ENCODE measurements around the gene ARHGAP32. TPM values are rescaled to one million over a fixed set of nuclear protein-coding genes. Genes with fewer than 3 reads are reported as not detected.

ARHGAP32 gene
- total RNA-seq, 4 donors from 2014 or later, result 9.8 to 18.8 (median 16.2) TPM

DNA sequence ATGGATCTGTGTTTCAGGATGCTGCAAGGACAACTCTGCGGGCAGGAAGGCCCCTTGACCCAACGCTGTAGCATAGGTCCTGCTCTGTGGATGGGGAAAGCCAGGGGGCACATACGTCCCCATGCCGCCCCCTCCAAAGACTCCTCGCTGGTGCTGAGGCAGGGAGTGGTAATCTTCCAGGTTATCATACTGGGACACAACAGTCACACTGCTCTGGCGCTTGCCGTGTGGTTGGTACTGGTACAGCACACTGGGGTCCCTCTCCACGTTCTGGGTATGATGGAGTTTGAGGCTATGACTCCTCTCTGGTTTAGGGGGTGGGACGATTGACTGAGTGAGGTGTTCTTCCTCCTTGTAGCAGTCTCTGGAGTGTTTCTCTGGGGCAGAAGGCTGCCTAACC lies 223.2 kb downstream of the ARHGAP32 start:
- no peaks in the 10 kb centered on the region for H3K27me3 ChIP-seq
- H3K36me3 ChIP-seq, result peaks cover 0 to 60% of the 10 kb centered on the region in 2 donors
- H3K4me3 ChIP-seq, result no peak overlapping the region
- no peaks in the 10 kb centered on the region for H3K4me1 ChIP-seq
- ATAC-seq, result no peak
- no peak overlapping the region for H3K27ac ChIP-seq
- 88% methylated on average over 5 of the region's 9 CpGs; no CpG with 5 or more reads in 1 of the 2 donors for WGBS, 2 donors (ENCODE audit: low coverage in 1 of 2)
- no peaks in the 10 kb centered on the region for H3K9me3 ChIP-seq
- no peak for TF ChIP-seq EP300 (IDR thresholded peaks at IDR 0.05)
- no peak for TF ChIP-seq POLR2AphosphoS5 (IDR thresholded peaks at IDR 0.05)
- no peak for TF ChIP-seq POLR2A (IDR thresholded peaks at IDR 0.05)
- TF ChIP-seq, protein P1, sequence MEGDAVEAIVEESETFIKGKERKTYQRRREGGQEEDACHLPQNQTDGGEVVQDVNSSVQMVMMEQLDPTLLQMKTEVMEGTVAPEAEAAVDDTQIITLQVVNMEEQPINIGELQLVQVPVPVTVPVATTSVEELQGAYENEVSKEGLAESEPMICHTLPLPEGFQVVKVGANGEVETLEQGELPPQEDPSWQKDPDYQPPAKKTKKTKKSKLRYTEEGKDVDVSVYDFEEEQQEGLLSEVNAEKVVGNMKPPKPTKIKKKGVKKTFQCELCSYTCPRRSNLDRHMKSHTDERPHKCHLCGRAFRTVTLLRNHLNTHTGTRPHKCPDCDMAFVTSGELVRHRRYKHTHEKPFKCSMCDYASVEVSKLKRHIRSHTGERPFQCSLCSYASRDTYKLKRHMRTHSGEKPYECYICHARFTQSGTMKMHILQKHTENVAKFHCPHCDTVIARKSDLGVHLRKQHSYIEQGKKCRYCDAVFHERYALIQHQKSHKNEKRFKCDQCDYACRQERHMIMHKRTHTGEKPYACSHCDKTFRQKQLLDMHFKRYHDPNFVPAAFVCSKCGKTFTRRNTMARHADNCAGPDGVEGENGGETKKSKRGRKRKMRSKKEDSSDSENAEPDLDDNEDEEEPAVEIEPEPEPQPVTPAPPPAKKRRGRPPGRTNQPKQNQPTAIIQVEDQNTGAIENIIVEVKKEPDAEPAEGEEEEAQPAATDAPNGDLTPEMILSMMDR (IDR thresholded peaks at IDR 0.05), result no peak

DNA sequence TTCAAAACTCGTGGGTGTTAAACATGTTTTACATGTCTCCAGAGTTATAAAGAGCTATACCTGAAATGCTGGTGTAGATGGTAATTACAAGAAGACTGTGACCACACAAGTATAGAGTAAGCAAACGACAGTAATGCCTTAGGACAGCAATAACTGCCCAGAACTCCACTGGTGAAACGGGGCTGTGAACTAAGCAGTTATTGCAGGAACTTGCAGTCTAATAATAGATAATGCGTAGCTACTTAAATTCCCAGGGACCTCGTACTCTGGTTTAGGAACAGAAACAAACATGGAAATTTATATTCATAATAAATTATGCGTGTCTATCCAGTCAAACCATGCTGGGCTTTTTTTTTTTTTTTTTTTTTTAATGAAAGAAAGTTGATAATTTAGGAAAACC lies 224.5 kb downstream of the ARHGAP32 start:
- Histone ChIP-seq H3K4me3 (no peak overlapping the region), H3K9me3 (no peaks in the 10 kb centered on the region), H3K27me3 (no peaks in the 10 kb centered on the region), H3K27ac (no peak overlapping the region), H3K36me3 (peaks cover 0 to 46% of the 10 kb centered on the region in 2 donors), H3K4me1 (no peaks in the 10 kb centered on the region)
- ATAC-seq, result no peak
- TF ChIP-seq POLR2A (IDR thresholded peaks at IDR 0.05) (no peak), POLR2AphosphoS5 (IDR thresholded peaks at IDR 0.05) (no peak), EP300 (IDR thresholded peaks at IDR 0.05) (no peak)
- TF ChIP-seq, protein P1 (IDR thresholded peaks at IDR 0.05), result no peak
- WGBS, 2 donors (ENCODE audit: low coverage in 1 of 2), result 73 to 79% methylated on average over 6 of the region's 6 CpGs

GRCh38 chr11:128965485-128965884 lies 226.6 kb downstream of the ARHGAP32 start:
- TF ChIP-seq POLR2AphosphoS5 (IDR thresholded peaks at IDR 0.05) (no peak), POLR2A (IDR thresholded peaks at IDR 0.05) (no peak), EP300 (IDR thresholded peaks at IDR 0.05) (no peak)
- TF ChIP-seq, protein P1 (IDR thresholded peaks at IDR 0.05), result no peak
- Histone ChIP-seq H3K4me3 (no peak overlapping the region), H3K4me1 (no peaks in the 10 kb centered on the region), H3K9me3 (no peaks in the 10 kb centered on the region), H3K27ac (no peak overlapping the region), H3K36me3 (peaks cover 0 to 25% of the 10 kb centered on the region in 2 donors), H3K27me3 (no peaks in the 10 kb centered on the region)
- 48 to 57% methylated on average over 4 of the region's 4 CpGs for WGBS, 2 donors (ENCODE audit: low coverage in 1 of 2)
- no peak for ATAC-seq

DNA sequence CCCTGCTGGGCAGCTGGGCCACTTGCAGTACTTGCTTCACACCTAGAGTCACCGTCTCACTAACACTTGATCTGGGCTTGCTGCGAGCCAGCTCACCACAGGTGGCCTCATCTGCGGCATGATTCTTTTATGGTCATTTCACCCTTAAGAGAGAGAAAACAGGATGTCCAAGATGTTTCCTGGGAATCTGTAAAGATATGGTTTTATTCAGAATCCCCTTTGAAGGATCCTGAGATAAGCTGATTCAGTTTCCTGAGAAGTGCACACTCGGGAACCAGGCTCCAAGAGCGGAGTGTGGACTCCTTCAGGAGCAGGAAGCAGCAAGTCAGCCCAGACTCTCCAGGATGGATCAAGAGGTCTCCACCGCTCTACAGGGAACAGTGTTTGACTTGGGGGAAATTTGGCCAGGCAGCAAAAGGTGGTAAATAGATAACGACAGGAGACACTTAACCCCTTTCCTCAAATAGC lies 227.6 kb downstream of the ARHGAP32 start:
- Histone ChIP-seq H3K4me3 (no peak overlapping the region), H3K36me3 (peaks cover 0 to 15% of the 10 kb centered on the region in 2 donors), H3K27ac (no peak overlapping the region), H3K4me1 (no peaks in the 10 kb centered on the region), H3K27me3 (no peaks in the 10 kb centered on the region), H3K9me3 (no peaks in the 10 kb centered on the region)
- 83 to 87% methylated on average over 3 of the region's 7 CpGs for WGBS, 2 donors (ENCODE audit: low coverage in 1 of 2)
- ATAC-seq, result no peak
- TF ChIP-seq POLR2A (IDR thresholded peaks at IDR 0.05), result no peak
- no peak for TF ChIP-seq EP300 (IDR thresholded peaks at IDR 0.05)
- no peak for TF ChIP-seq POLR2AphosphoS5 (IDR thresholded peaks at IDR 0.05)
- TF ChIP-seq, protein P1 (IDR thresholded peaks at IDR 0.05), result no peak

DNA sequence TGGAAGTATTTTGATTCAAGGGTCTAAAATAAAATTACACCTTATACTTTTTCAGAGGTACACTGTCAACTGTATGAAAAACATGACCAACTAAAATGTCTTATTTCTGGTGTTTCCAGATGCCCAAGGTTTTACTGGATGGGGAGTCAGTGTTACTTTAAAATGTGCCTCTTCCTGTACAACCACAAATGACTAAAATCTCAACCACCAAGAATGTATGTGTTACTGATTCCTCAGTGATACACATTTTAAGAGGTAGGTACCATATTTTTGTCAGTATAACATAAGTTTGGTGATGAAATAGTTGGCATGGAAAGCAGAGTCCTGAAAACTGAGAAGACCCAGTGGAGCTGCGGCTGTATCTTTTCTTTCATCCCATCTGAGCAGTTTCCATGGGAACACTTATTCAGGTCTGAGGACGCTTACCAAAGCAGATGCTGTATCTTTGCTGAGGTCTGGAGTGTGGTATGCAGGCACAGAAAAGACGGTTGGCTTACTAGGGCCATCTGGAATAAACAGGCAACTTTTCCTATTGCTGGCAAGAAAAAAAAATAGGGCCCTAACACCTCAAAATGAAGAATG lies 228.3 kb downstream of the ARHGAP32 start:
- H3K9me3 ChIP-seq, result no peaks in the 10 kb centered on the region
- no peak overlapping the region for H3K4me3 ChIP-seq
- no peaks in the 10 kb centered on the region for H3K27me3 ChIP-seq
- TF ChIP-seq EP300 (IDR thresholded peaks at IDR 0.05), result no peak
- no peak for TF ChIP-seq POLR2AphosphoS5 (IDR thresholded peaks at IDR 0.05)
- TF ChIP-seq POLR2A (IDR thresholded peaks at IDR 0.05), result no peak
- TF ChIP-seq, protein P1 (IDR thresholded peaks at IDR 0.05), result no peak
- WGBS, 2 donors (ENCODE audit: low coverage in 1 of 2), result 83 to 84% methylated on average over 3 of the region's 3 CpGs
- H3K4me1 ChIP-seq, result no peaks in the 10 kb centered on the region
- no peak overlapping the region for H3K27ac ChIP-seq
- no peak for ATAC-seq
- H3K36me3 ChIP-seq, result peaks cover 0 to 9% of the 10 kb centered on the region in 2 donors
